ENCODE results near the gene WDR3.

The WDR3 gene

GRCh38 chr1:118008011-118008410, 78.5 kb downstream of the WDR3 start:
- no peak overlapping the region for H3K27ac ChIP-seq (replicated peaks; ENCODE audit: low read length)

DNA sequence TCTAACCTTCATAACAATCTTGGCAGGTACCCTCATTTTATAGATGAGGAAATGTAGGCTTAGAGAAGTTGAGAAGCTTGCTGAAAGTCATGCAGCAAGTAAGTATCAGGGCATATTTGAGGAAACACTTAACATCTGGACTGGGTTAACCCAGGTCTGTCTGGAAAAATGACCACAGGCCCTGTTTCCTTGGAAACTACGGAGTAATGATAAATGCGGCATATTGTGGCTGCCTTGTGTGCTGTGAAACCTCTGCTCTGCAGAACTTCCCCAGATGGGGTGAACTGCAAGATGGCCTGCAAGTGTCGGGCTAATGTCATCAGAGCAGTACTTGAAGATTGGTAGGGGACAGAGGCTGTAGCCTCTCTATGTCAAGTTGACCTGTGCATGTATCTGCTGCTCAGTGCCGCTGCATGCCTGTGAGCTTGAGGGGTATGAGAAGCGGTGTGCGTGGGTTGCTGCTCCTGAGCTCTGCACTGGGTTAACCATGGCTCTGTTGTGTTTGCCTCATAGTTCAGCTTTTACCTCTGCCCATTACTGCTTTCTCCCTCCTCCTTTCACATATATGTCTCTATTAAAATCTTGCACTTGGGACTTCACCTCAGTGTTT, 83.1 kb downstream of the WDR3 start:
- Histone ChIP-seq H2BK5ac (ENCODE audit: low read length) (no peak overlapping the region), H3K9me3 (replicated peaks in 1 of 2; ENCODE audit: control insufficient read depth in 2 of 2, insufficient read depth in 1 of 2, low read depth in 1 of 2, low read length in 2 of 2) (no peaks in the 10 kb centered on the region), H2BK15ac (ENCODE audit: low read length) (no peak overlapping the region), H2AFZ (ENCODE audit: low read length) (no peak overlapping the region), H3K18ac (ENCODE audit: low read length) (no peak overlapping the region), H3K23ac (ENCODE audit: low read depth, low read length, poor library complexity) (no peak overlapping the region), H3K14ac (ENCODE audit: low read length) (no peak overlapping the region), H3K4me3 (ENCODE audit: low read length in 2 of 2) (no peak overlapping the region), H3K36me3 (replicated peaks in 1 of 2; ENCODE audit: control insufficient read depth in 2 of 2, insufficient read depth in 2 of 2, low read length in 2 of 2) (no peaks in the 10 kb centered on the region), H3K4me2 (ENCODE audit: insufficient read depth, low read length, poor library complexity, severe bottlenecking) (no peak overlapping the region), H3K27me3 (ENCODE audit: control insufficient read depth in 3 of 3, insufficient read depth in 3 of 3, low read depth in 1 of 3, low read length in 3 of 3) (no peaks in the 10 kb centered on the region), H2BK120ac (ENCODE audit: low read depth, low read length) (no peak overlapping the region), H3K27ac (replicated peaks; ENCODE audit: low read length) (no peak overlapping the region), H3K79me1 (ENCODE audit: low read depth, low read length) (no peaks in the 10 kb centered on the region), H2AK5ac (ENCODE audit: low read depth, low read length) (no peak overlapping the region), H4K8ac (ENCODE audit: low read depth, low read length) (no peak overlapping the region), H2BK12ac (ENCODE audit: low read length) (no peak overlapping the region), H3K4me1 (ENCODE audit: control insufficient read depth in 2 of 2, insufficient read depth in 1 of 2, low read depth in 1 of 2, low read length in 2 of 2) (no peaks in the 10 kb centered on the region), H3K9ac (ENCODE audit: low read depth, low read length, poor library complexity) (no peak overlapping the region), H4K91ac (ENCODE audit: low read depth, low read length, poor library complexity) (no peak overlapping the region), H3K4ac (ENCODE audit: low read length) (no peak overlapping the region)
- DNase-seq (ENCODE audit: low spot score), result no peak
- no CpG with 5 or more reads among the region's 6 CpGs for WGBS, 2 donors (ENCODE audit: extremely low coverage in 2 of 2, insufficient read length in 2 of 2, insufficient replicate concordance in 1 of 2)

More at GRCh38 chr1:118008011-118008410, 78.5 kb downstream of the WDR3 start:
- WGBS, 2 donors (ENCODE audit: extremely low coverage in 2 of 2, insufficient read length in 2 of 2, insufficient replicate concordance in 1 of 2), result no CpG with 5 or more reads among the region's 7 CpGs
- Histone ChIP-seq H2BK12ac (ENCODE audit: low read length) (no peak overlapping the region), H3K79me1 (ENCODE audit: low read depth, low read length) (no peaks in the 10 kb centered on the region), H3K4me1 (ENCODE audit: control insufficient read depth in 2 of 2, insufficient read depth in 1 of 2, low read depth in 1 of 2, low read length in 2 of 2) (no peaks in the 10 kb centered on the region), H2BK15ac (ENCODE audit: low read length) (no peak overlapping the region), H3K9ac (ENCODE audit: low read depth, low read length, poor library complexity) (no peak overlapping the region), H3K36me3 (replicated peaks in 1 of 2; ENCODE audit: control insufficient read depth in 2 of 2, insufficient read depth in 2 of 2, low read length in 2 of 2) (no peaks in the 10 kb centered on the region), H4K8ac (ENCODE audit: low read depth, low read length) (no peak overlapping the region), H3K4me3 (ENCODE audit: low read length in 2 of 2) (peak overlapping the region in 1 of 2 donors; percentile 25), H4K91ac (ENCODE audit: low read depth, low read length, poor library complexity) (no peak overlapping the region), H2BK5ac (ENCODE audit: low read length) (no peak overlapping the region), H2BK120ac (ENCODE audit: low read depth, low read length) (no peak overlapping the region), H3K4me2 (ENCODE audit: insufficient read depth, low read length, poor library complexity, severe bottlenecking) (no peak overlapping the region), H3K4ac (ENCODE audit: low read length) (no peak overlapping the region), H2AFZ (ENCODE audit: low read length) (no peak overlapping the region), H3K23ac (ENCODE audit: low read depth, low read length, poor library complexity) (no peak overlapping the region), H3K27me3 (ENCODE audit: control insufficient read depth in 3 of 3, insufficient read depth in 3 of 3, low read depth in 1 of 3, low read length in 3 of 3) (no peaks in the 10 kb centered on the region), H3K14ac (ENCODE audit: low read length) (no peak overlapping the region), H3K9me3 (replicated peaks in 1 of 2; ENCODE audit: control insufficient read depth in 2 of 2, insufficient read depth in 1 of 2, low read depth in 1 of 2, low read length in 2 of 2) (no peaks in the 10 kb centered on the region), H2AK5ac (ENCODE audit: low read depth, low read length) (no peak overlapping the region), H3K18ac (ENCODE audit: low read length) (no peak overlapping the region)
- DNase-seq (ENCODE audit: low spot score), result no peak

GRCh38 chr1:118013336-118013735, 83.8 kb downstream of the WDR3 start:
- no peaks in the 10 kb centered on the region for H3K36me3 ChIP-seq (replicated peaks in 1 of 2; ENCODE audit: control insufficient read depth in 2 of 2, insufficient read depth in 2 of 2, low read length in 2 of 2)
- no peak overlapping the region for H3K4me3 ChIP-seq (ENCODE audit: low read length in 2 of 2)
- H4K91ac ChIP-seq (ENCODE audit: low read depth, low read length, poor library complexity), result no peak overlapping the region
- WGBS, 2 donors (ENCODE audit: extremely low coverage in 2 of 2, insufficient read length in 2 of 2, insufficient replicate concordance in 1 of 2), result no CpG with 5 or more reads among the region's 6 CpGs
- H2BK15ac ChIP-seq (ENCODE audit: low read length), result no peak overlapping the region
- no peak overlapping the region for H3K27ac ChIP-seq (replicated peaks; ENCODE audit: low read length)
- no peak overlapping the region for H3K4ac ChIP-seq (ENCODE audit: low read length)
- no peak overlapping the region for H4K8ac ChIP-seq (ENCODE audit: low read depth, low read length)
- no peaks in the 10 kb centered on the region for H3K79me1 ChIP-seq (ENCODE audit: low read depth, low read length)
- H3K4me2 ChIP-seq (ENCODE audit: insufficient read depth, low read length, poor library complexity, severe bottlenecking), result no peak overlapping the region
- H2BK12ac ChIP-seq (ENCODE audit: low read length), result no peak overlapping the region
- no peaks in the 10 kb centered on the region for H3K4me1 ChIP-seq (ENCODE audit: control insufficient read depth in 2 of 2, insufficient read depth in 1 of 2, low read depth in 1 of 2, low read length in 2 of 2)
- H3K14ac ChIP-seq (ENCODE audit: low read length), result no peak overlapping the region
- H3K9ac ChIP-seq (ENCODE audit: low read depth, low read length, poor library complexity), result no peak overlapping the region
- H2BK120ac ChIP-seq (ENCODE audit: low read depth, low read length), result no peak overlapping the region
- no peak overlapping the region for H2AK5ac ChIP-seq (ENCODE audit: low read depth, low read length)
- no peak for DNase-seq (ENCODE audit: low spot score)
- no peaks in the 10 kb centered on the region for H3K9me3 ChIP-seq (replicated peaks in 1 of 2; ENCODE audit: control insufficient read depth in 2 of 2, insufficient read depth in 1 of 2, low read depth in 1 of 2, low read length in 2 of 2)
- H3K18ac ChIP-seq (ENCODE audit: low read length), result no peak overlapping the region
- H2BK5ac ChIP-seq (ENCODE audit: low read length), result no peak overlapping the region
- no peak overlapping the region for H2AFZ ChIP-seq (ENCODE audit: low read length)
- H3K23ac ChIP-seq (ENCODE audit: low read depth, low read length, poor library complexity), result no peak overlapping the region
- no peaks in the 10 kb centered on the region for H3K27me3 ChIP-seq (ENCODE audit: control insufficient read depth in 3 of 3, insufficient read depth in 3 of 3, low read depth in 1 of 3, low read length in 3 of 3)

DNA sequence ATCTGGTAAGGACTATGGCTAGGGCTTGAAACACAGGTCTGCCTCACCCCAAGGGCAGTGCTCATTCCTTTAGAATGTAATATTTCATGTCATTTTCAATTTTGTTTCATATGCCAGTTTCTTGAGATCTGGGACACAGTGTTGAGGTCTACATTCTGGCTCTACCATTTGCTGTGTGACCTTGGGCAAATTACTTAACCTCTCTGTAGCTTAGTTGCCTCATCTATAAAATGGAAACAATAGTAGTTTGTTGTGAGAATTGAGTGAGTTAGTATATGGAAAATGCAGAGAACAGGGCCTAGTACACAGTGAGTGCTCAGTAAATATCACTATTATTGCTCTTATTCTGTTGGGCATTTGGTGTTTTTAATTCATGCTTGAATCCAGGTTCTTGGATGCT, 84.4 kb downstream of the WDR3 start:
- Histone ChIP-seq H3K4me1 (ENCODE audit: control insufficient read depth in 2 of 2, insufficient read depth in 1 of 2, low read depth in 1 of 2, low read length in 2 of 2) (no peaks in the 10 kb centered on the region), H3K79me1 (ENCODE audit: low read depth, low read length) (no peaks in the 10 kb centered on the region), H3K14ac (ENCODE audit: low read length) (no peak overlapping the region), H2BK120ac (ENCODE audit: low read depth, low read length) (no peak overlapping the region), H3K9ac (ENCODE audit: low read depth, low read length, poor library complexity) (no peak overlapping the region), H3K18ac (ENCODE audit: low read length) (no peak overlapping the region), H3K9me3 (replicated peaks in 1 of 2; ENCODE audit: control insufficient read depth in 2 of 2, insufficient read depth in 1 of 2, low read depth in 1 of 2, low read length in 2 of 2) (no peaks in the 10 kb centered on the region), H3K4ac (ENCODE audit: low read length) (no peak overlapping the region), H3K23ac (ENCODE audit: low read depth, low read length, poor library complexity) (no peak overlapping the region), H2AFZ (ENCODE audit: low read length) (no peak overlapping the region), H2AK5ac (ENCODE audit: low read depth, low read length) (no peak overlapping the region), H2BK5ac (ENCODE audit: low read length) (no peak overlapping the region), H3K4me3 (ENCODE audit: low read length in 2 of 2) (no peak overlapping the region), H4K8ac (ENCODE audit: low read depth, low read length) (no peak overlapping the region), H3K4me2 (ENCODE audit: insufficient read depth, low read length, poor library complexity, severe bottlenecking) (no peak overlapping the region), H2BK15ac (ENCODE audit: low read length) (no peak overlapping the region), H3K27ac (replicated peaks; ENCODE audit: low read length) (no peak overlapping the region), H3K27me3 (ENCODE audit: control insufficient read depth in 3 of 3, insufficient read depth in 3 of 3, low read depth in 1 of 3, low read length in 3 of 3) (no peaks in the 10 kb centered on the region), H2BK12ac (ENCODE audit: low read length) (no peak overlapping the region), H4K91ac (ENCODE audit: low read depth, low read length, poor library complexity) (no peak overlapping the region), H3K36me3 (replicated peaks in 1 of 2; ENCODE audit: control insufficient read depth in 2 of 2, insufficient read depth in 2 of 2, low read length in 2 of 2) (no peaks in the 10 kb centered on the region)
- no peak for DNase-seq (ENCODE audit: low spot score)
